HL-60/S4 treated with phorbol 12-myristate 13-acetate at 8.2 ng/mL for 4 days and 3 days (cell line): ENCODE data around the gene LTA.
"Not testable (repeated sequence)": the region's sequence is repeated elsewhere in the genome, so short reads cannot be mapped to it uniquely, and the experiment has no call there.

ENCODE experiments used
- in situ Hi-C: fragments of 300-500 bp; cut with MboI; formaldehyde crosslinking; loops from 2 replicates; pipeline ENCODE4 v1.15.0; 2022; ENCODE audit warnings: low sequenced_read_pairs

The LTA gene

GRCh38 chr6:31586008-31586407 is 13.9 kb downstream of the LTA start, which contains the start of gene LST1:
TSS of gene LST1 (plus strand) at chr6:31586277. CDS start at chr6:31587300, 1,023 bp downstream.
- in situ Hi-C loops = no loop called here

GRCh38 chr6:31586599-31587281 is 14.7 kb downstream of the LTA start:
- in situ Hi-C loops = no loop called here

GRCh38 chr6:31587791-31588777 is 16.0 kb downstream of the LTA start:
- in situ Hi-C loops = no loop called here

- in situ Hi-C loops = no loop called here
These were observed 17.0 kb downstream of the LTA start for GRCh38 chr6:31588871-31589650.

- in situ Hi-C loops = not testable (repeated sequence)
These were observed 18.6 kb downstream of the LTA start for GRCh38 chr6:31590691-31591090.

GRCh38 chr6:31592396-31592771 is 20.3 kb downstream of the LTA start:
- in situ Hi-C loops = no loop called here

GRCh38 chr6:31597006-31597405 is 24.9 kb downstream of the LTA start:
- in situ Hi-C loops = loop anchor here (5.0 kb wide), 1 partner anchor 45 kb away; no protein-coding TSS in a partner anchor

- in situ Hi-C loops = no loop called here
These were observed 35.2 kb downstream of the LTA start for GRCh38 chr6:31607317-31607716.

GRCh38 chr6:31609519-31610406 is 37.7 kb downstream of the LTA start:
- in situ Hi-C loops = no loop called here

- in situ Hi-C loops = no loop called here
These were observed 38.9 kb downstream of the LTA start for GRCh38 chr6:31610968-31611367.

GRCh38 chr6:31614075-31614619 is 42.1 kb downstream of the LTA start:
- in situ Hi-C loops = no loop called here

- in situ Hi-C loops = no loop called here
These were observed 42.8 kb downstream of the LTA start, which contains the start of gene AIF1 for GRCh38 chr6:31614684-31615578. TSS of gene AIF1 (plus strand) at chr6:31615234. CDS start at chr6:31615330, 96 bp downstream.

GRCh38 chr6:31615748-31616147 is 43.7 kb downstream of the LTA start:
- in situ Hi-C loops = no loop called here

GRCh38 chr6:31617010-31617409 is 44.9 kb downstream of the LTA start:
- in situ Hi-C loops = no loop called here

- in situ Hi-C loops = no loop called here
These were observed 47.9 kb downstream of the LTA start for GRCh38 chr6:31619805-31620585.

GRCh38 chr6:31620586-31621319 is 48.7 kb downstream of the LTA start, which contains the start of gene PRRC2A:
TSS of gene PRRC2A (plus strand) at chr6:31620715. CDS start at chr6:31622790, 2,075 bp downstream.
- in situ Hi-C loops = no loop called here

- in situ Hi-C loops = no loop called here
These were observed 49.3 kb downstream of the LTA start for GRCh38 chr6:31621320-31621939.
